A549 (cell line): ENCODE measurements around the gene ITGB7. TPM values are rescaled to one million over a fixed set of nuclear protein-coding genes. Genes with fewer than 3 reads are reported as not detected.

Experiments used
- ATAC-seq, 2 experiments: fragments of 200-7000 bp in 1 of 2; fragments of >200 bp in 1 of 2; cut with Nextera tagmentation in 1 of 2; cut with Tn5 transposase in 1 of 2; 3 replicates each; pipeline versions ENCODE4 v1.8.0 to v1.9.1; 2018 to 2020; ENCODE audit warnings: mild to moderate bottlenecking in 1 of 2, moderate library complexity in 1 of 2
- CTCF ChIA-PET: fragments of 300-600 bp; sonication (Branson Sonifier 250); formaldehyde crosslinking; extraction: SDS; loops from one replicate; lab custom pipeline; 2021; ENCODE audit warnings: antibody characterized with exemption, inconsistent platforms; lab: Yijun Ruan, JAX
- POLR2A ChIA-PET: fragments of 350-600 bp; formaldehyde crosslinking; extraction: SDS; loops from one replicate; lab custom pipeline; 2021; ENCODE audit warnings: antibody characterized with exemption, inconsistent platforms; lab: Yijun Ruan, JAX
- DNase-seq, 2 experiments: peaks; one replicate each; pipeline versions ENCODE4 v3.0.0 to v3.0.0-alpha.2; 2011 to 2016; ENCODE audit warnings: low read depth in 1 of 2, low spot score in 1 of 2
- FAIRE-seq: peaks from 2 replicates; lab custom pipeline; 2011; peaks lifted over from hg19 to GRCh38; lab: Jason Lieb, UNC
- H3K27ac ChIP-seq, 2 experiments: fragments of >200 bp; sonication (Bioruptor Twin); formaldehyde crosslinking; 3 replicates each; pipeline ENCODE4 v1.5.1; 2016 to 2017
- H3K4me1 ChIP-seq: fragments of >200 bp; sonication (Bioruptor Twin); formaldehyde crosslinking; 3 replicates; pipeline ENCODE4 v1.6.1; 2016
- H3K4me2 ChIP-seq: fragments of >200 bp; sonication (Bioruptor Twin); formaldehyde crosslinking; 3 replicates; pipeline ENCODE4 v1.6.1; 2016
- H3K4me3 ChIP-seq: fragments of >200 bp; sonication (Bioruptor Twin); formaldehyde crosslinking; 3 replicates; pipeline ENCODE4 v1.5.1; 2016
- H3K9me3 ChIP-seq: fragments of >200 bp; sonication (Bioruptor Twin); formaldehyde crosslinking; 3 replicates; pipeline ENCODE4 v1.6.1; 2016
- CEBPB ChIP-seq, 2 experiments: fragments of >200 bp in 1 of 2; sonication (Bioruptor Twin) in 1 of 2; formaldehyde crosslinking in 1 of 2; IDR thresholded peaks; 2 replicates each; pipeline ENCODE4 v1.6.1; 2012 to 2016
- EHMT2 ChIP-seq: fragments of 200-600 bp; sonication (generic); IDR thresholded peaks from 2 replicates; pipeline ENCODE4 v1.6.1; 2016; ENCODE audit warnings: antibody characterized with exemption, low read depth, mild to moderate bottlenecking, moderate library complexity
- EP300 ChIP-seq, 2 experiments: fragments of >200 bp; sonication (Bioruptor Twin); formaldehyde crosslinking; IDR thresholded peaks; 2 replicates in 1 of 2; 3 replicates in 1 of 2; pipeline ENCODE4 v1.6.1; 2016 to 2017
- FOSB ChIP-seq: fragments of 250-450 bp; sonication (Bioruptor Pico); IDR thresholded peaks from 2 replicates; pipeline ENCODE4 v1.5.0; 2020; ENCODE audit warnings: mild to moderate bottlenecking, moderate library complexity
- GATA3 ChIP-seq: IDR thresholded peaks from 2 replicates; pipeline ENCODE4 v1.6.1; 2012; ENCODE audit warnings: borderline replicate concordance
- HEYL ChIP-seq: fragments of 250-450 bp; sonication (Bioruptor Pico); IDR thresholded peaks from 2 replicates; pipeline ENCODE4 v1.8.0; 2021; ENCODE audit warnings: mild to moderate bottlenecking, moderate library complexity
- HOXA7 ChIP-seq: fragments of 250-450 bp; sonication (Bioruptor Pico); IDR thresholded peaks from 2 replicates; pipeline ENCODE4 v1.5.0; 2020; ENCODE audit warnings: mild to moderate bottlenecking, moderate library complexity
- HOXB13 ChIP-seq: fragments of 250-450 bp; sonication (Bioruptor Pico); IDR thresholded peaks from 2 replicates; pipeline ENCODE4 v1.5.0; 2020; ENCODE audit warnings: low read depth, mild to moderate bottlenecking, moderate library complexity
- JUNB ChIP-seq: fragments of >200 bp; sonication (Bioruptor Twin); formaldehyde crosslinking; IDR thresholded peaks from 2 replicates; pipeline ENCODE4 v1.6.1; 2016
- KDM1A ChIP-seq: fragments of 200-600 bp; sonication (generic); IDR thresholded peaks from 2 replicates; pipeline ENCODE4 v1.6.1; 2016; ENCODE audit warnings: low read depth, mild to moderate bottlenecking
- KDM5A ChIP-seq: fragments of 200-600 bp; sonication (generic); IDR thresholded peaks from 2 replicates; pipeline ENCODE4 v1.6.1; 2016; ENCODE audit warnings: antibody characterized with exemption, mild to moderate bottlenecking
- MAFK ChIP-seq: fragments of 450-650 bp; IDR thresholded peaks from 2 replicates; pipeline ENCODE4 v1.6.1; 2014; ENCODE audit not compliant: partially characterized antibody
- MAZ ChIP-seq: fragments of 150-350 bp; IDR thresholded peaks from 2 replicates; pipeline ENCODE4 v1.6.1; 2014; ENCODE audit warnings: antibody characterized with exemption, low read depth, low read length, borderline replicate concordance
- MYC ChIP-seq: IDR thresholded peaks from 2 replicates; pipeline ENCODE4 v1.6.1; 2012; ENCODE audit warnings: mild to moderate bottlenecking, inconsistent platforms, low read length, improper control_type of control experiment, borderline replicate concordance
- PHF8 ChIP-seq: fragments of 200-600 bp; sonication (generic); IDR thresholded peaks from 2 replicates; pipeline ENCODE4 v1.6.1; 2016; ENCODE audit warnings: low read depth, mild to moderate bottlenecking, antibody characterized with exemption, moderate library complexity, borderline replicate concordance
- RAD21 ChIP-seq, 2 experiments: fragments of >200 bp in 1 of 2; sonication (Bioruptor Twin) in 1 of 2; formaldehyde crosslinking in 1 of 2; IDR thresholded peaks in 1 of 2; conservative IDR thresholded peaks in 1 of 2; 2 replicates in 1 of 2; 3 replicates in 1 of 2; pipeline ENCODE4 v1.6.1; 2012 to 2018; ENCODE audit warnings: inconsistent platforms in 1 of 2
- RNF2 ChIP-seq: fragments of 200-600 bp; sonication (generic); IDR thresholded peaks from 2 replicates; pipeline ENCODE4 v1.6.1; 2016; ENCODE audit warnings: low read depth, mild to moderate bottlenecking, antibody characterized with exemption, moderate library complexity, borderline replicate concordance
- SMC3 ChIP-seq: fragments of >200 bp; sonication (Bioruptor Twin); formaldehyde crosslinking; IDR thresholded peaks from 3 replicates; pipeline ENCODE4 v1.6.1; 2018; ENCODE audit warnings: inconsistent platforms
- WGBS: methylation state at CpG from one replicate; pipeline ENCODE4 v1.1.6; 2017; ENCODE audit errors: missing lambda C conversion rate; 5-methylcytosine and 5-hydroxymethylcytosine counted together
- polyA plus RNA-seq, 4 experiments: library from polyadenylated mRNA; depleted of rRNA in 3 of 4; stranded (reverse); fragments of >200 nt; fragmentation: RNase III in 1 of 4; extraction: RNeasy Plus Mini Kit Qiagen cat#74134 plus additional on column Dnase treatment in 1 of 4; gene quantifications; 2 replicates in 3 of 4; 3 replicates in 1 of 4; pipeline ENCODE4 v1.2.3, GENCODE V29; 2011 to 2017
- TF ChIP-seq, protein P1 (sequence below): IDR thresholded peaks from 2 replicates; pipeline ENCODE4 v1.6.1; 2012
- TF ChIP-seq, protein P2 (sequence below): fragments of 250-450 bp; sonication (Bioruptor Pico); IDR thresholded peaks from 2 replicates; pipeline ENCODE4 v1.5.0; 2021; ENCODE audit warnings: mild to moderate bottlenecking, moderate library complexity, borderline replicate concordance
- TF ChIP-seq, protein P3 (sequence below): IDR thresholded peaks from 2 replicates; pipeline ENCODE4 v1.6.1; 2012; ENCODE audit warnings: low read depth, borderline replicate concordance
- TF ChIP-seq, protein P4 (sequence below): fragments of >200 bp; sonication (Bioruptor Twin); formaldehyde crosslinking; IDR thresholded peaks from 3 replicates; pipeline ENCODE4 v1.5.1; 2016
- TF ChIP-seq, protein P5 (sequence below): fragments of 450-650 bp; IDR thresholded peaks from 2 replicates; pipeline ENCODE4 v1.6.1; 2014; ENCODE audit warnings: antibody characterized with exemption
- TF ChIP-seq, protein P6 (sequence below): fragments of 250-450 bp; sonication (Bioruptor Pico); IDR thresholded peaks from 2 replicates; pipeline ENCODE4 v1.5.0; 2020; ENCODE audit warnings: low read depth, mild to moderate bottlenecking, moderate library complexity
- TF ChIP-seq, protein P7 (sequence below): fragments of >200 bp; sonication (Bioruptor Twin); formaldehyde crosslinking; IDR thresholded peaks from 3 replicates; pipeline ENCODE4 v1.6.1; 2016

The ITGB7 gene
- polyA plus RNA-seq, 2 of the 4 experiments (the other 2 are of a cell fraction), result 0.54 to 0.56 TPM

DNA sequence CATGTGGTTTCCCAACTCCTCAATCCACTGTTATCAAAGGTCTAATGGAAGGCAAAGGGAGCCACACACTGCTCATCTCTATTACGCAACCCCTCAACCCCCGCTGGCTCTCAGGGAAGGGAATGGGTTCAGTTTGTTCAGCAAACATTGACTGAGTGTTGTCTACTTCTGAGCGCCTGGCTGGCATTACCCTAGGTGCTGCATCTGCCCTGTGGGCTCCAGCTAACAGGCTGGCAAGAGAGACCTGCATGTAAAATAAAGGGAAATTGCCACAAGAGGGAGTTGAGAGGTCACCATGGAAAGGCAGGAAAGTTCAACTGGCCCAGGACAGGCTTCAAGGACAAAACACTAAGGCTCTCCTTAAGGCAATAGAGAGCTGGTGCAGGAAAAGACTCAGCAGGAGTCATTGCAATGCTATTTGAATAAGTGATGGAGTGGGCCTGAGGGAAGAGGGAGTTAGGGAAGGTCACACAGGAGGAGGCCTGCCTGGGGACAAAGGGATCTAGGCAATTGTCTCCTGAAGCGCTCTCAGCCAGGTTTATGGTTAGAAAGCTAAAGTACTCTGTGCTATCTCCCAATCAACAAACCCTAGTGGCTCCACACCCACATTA lies 32.1 kb downstream of the ITGB7 start (continued):
- no peak for TF ChIP-seq MYC
- TF ChIP-seq CEBPB (IDR thresholded peaks at IDR 0.05), result peak; percentile 96 to 99
- TF ChIP-seq RNF2, result no peak
- TF ChIP-seq MAZ, result no peak
- TF ChIP-seq HEYL (CRISPR knock-in tag), result no peak
- no peak for TF ChIP-seq FOSB (CRISPR knock-in tag)
- TF ChIP-seq, protein P1, sequence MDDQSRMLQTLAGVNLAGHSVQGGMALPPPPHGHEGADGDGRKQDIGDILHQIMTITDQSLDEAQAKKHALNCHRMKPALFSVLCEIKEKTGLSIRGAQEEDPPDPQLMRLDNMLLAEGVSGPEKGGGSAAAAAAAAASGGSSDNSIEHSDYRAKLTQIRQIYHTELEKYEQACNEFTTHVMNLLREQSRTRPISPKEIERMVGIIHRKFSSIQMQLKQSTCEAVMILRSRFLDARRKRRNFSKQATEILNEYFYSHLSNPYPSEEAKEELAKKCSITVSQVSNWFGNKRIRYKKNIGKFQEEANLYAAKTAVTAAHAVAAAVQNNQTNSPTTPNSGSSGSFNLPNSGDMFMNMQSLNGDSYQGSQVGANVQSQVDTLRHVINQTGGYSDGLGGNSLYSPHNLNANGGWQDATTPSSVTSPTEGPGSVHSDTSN, result no peak
- TF ChIP-seq GATA3, result peak; percentile 58
- TF ChIP-seq RAD21 (conservative IDR thresholded peaks at IDR 0.05 in 1 of 2, IDR thresholded peaks at IDR 0.05 in 1 of 2), result peak; percentile 67 to 69
- TF ChIP-seq EHMT2, result no peak
- TF ChIP-seq PHF8, result no peak
- TF ChIP-seq JUNB, result no peak
- TF ChIP-seq, protein P2, sequence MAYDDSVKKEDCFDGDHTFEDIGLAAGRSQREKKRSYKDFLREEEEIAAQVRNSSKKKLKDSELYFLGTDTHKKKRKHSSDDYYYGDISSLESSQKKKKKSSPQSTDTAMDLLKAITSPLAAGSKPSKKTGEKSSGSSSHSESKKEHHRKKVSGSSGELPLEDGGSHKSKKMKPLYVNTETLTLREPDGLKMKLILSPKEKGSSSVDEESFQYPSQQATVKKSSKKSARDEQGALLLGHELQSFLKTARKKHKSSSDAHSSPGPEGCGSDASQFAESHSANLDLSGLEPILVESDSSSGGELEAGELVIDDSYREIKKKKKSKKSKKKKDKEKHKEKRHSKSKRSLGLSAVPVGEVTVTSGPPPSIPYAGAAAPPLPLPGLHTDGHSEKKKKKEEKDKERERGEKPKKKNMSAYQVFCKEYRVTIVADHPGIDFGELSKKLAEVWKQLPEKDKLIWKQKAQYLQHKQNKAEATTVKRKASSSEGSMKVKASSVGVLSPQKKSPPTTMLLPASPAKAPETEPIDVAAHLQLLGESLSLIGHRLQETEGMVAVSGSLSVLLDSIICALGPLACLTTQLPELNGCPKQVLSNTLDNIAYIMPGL (CRISPR knock-in tag), result no peak
- no peak for TF ChIP-seq MAFK
- TF ChIP-seq HOXA7 (CRISPR knock-in tag), result no peak
- TF ChIP-seq, protein P3, sequence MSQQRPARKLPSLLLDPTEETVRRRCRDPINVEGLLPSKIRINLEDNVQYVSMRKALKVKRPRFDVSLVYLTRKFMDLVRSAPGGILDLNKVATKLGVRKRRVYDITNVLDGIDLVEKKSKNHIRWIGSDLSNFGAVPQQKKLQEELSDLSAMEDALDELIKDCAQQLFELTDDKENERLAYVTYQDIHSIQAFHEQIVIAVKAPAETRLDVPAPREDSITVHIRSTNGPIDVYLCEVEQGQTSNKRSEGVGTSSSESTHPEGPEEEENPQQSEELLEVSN, result no peak
- no peak for TF ChIP-seq KDM5A
- TF ChIP-seq, protein P4, sequence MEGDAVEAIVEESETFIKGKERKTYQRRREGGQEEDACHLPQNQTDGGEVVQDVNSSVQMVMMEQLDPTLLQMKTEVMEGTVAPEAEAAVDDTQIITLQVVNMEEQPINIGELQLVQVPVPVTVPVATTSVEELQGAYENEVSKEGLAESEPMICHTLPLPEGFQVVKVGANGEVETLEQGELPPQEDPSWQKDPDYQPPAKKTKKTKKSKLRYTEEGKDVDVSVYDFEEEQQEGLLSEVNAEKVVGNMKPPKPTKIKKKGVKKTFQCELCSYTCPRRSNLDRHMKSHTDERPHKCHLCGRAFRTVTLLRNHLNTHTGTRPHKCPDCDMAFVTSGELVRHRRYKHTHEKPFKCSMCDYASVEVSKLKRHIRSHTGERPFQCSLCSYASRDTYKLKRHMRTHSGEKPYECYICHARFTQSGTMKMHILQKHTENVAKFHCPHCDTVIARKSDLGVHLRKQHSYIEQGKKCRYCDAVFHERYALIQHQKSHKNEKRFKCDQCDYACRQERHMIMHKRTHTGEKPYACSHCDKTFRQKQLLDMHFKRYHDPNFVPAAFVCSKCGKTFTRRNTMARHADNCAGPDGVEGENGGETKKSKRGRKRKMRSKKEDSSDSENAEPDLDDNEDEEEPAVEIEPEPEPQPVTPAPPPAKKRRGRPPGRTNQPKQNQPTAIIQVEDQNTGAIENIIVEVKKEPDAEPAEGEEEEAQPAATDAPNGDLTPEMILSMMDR, result peak; percentile 57
- TF ChIP-seq, protein P5, sequence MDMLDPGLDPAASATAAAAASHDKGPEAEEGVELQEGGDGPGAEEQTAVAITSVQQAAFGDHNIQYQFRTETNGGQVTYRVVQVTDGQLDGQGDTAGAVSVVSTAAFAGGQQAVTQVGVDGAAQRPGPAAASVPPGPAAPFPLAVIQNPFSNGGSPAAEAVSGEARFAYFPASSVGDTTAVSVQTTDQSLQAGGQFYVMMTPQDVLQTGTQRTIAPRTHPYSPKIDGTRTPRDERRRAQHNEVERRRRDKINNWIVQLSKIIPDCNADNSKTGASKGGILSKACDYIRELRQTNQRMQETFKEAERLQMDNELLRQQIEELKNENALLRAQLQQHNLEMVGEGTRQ, result no peak

DNA sequence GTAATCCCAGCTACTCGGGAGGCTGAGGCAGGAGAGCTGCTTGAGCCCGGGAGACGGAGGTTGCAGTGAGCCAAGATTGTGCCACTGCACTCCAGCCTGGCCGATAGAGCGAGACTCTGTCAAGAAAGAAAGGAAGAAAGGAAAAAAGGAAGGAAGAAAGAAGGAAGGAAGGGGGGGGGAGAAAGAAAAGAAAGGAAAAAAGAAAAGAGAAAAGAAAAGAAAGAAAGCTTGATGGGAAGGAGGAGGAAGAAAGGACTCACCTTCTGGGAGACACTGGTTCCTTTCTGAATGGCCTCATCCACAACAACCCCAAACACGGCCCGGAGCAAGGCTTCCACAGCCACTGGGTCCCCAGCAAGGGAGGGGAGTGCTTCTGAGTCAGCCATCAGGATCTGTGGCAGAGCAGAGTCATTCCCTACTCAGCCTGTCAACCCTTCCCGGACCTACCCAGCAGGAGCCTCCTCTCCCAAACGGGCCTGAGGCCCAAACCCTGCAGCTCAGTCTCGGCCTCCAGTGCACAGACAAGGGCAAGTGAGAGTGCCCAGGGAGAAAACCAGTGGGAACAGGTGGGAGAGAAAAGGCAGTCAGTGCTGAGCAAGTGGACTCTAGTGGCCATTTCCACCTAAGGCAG lies 33.9 kb downstream of the ITGB7 start:
- H3K4me1 ChIP-seq, result peaks cover 62% of the 10 kb centered on the region
- ATAC-seq (peak; percentile 11 to 35; a peak in 2 of 6 replicates), FAIRE-seq (no peak), DNase-seq (no peak)
- WGBS, result 66% methylated on average over 10 of the region's 10 CpGs
- no peak overlapping the region for H3K4me3 ChIP-seq
- H3K27ac ChIP-seq, result peak overlapping the region; percentile 79
- peak overlapping the region; percentile 53 for H3K4me2 ChIP-seq
- POLR2A ChIA-PET, result no interaction called here
- H3K9me3 ChIP-seq, result no peaks in the 10 kb centered on the region
- no peak for TF ChIP-seq HOXA7 (CRISPR knock-in tag)
- TF ChIP-seq SMC3, result no peak
- TF ChIP-seq, protein P6, sequence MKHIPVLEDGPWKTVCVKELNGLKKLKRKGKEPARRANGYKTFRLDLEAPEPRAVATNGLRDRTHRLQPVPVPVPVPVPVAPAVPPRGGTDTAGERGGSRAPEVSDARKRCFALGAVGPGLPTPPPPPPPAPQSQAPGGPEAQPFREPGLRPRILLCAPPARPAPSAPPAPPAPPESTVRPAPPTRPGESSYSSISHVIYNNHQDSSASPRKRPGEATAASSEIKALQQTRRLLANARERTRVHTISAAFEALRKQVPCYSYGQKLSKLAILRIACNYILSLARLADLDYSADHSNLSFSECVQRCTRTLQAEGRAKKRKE (CRISPR knock-in tag), result no peak
- TF ChIP-seq KDM1A, result no peak
- TF ChIP-seq, protein P7, sequence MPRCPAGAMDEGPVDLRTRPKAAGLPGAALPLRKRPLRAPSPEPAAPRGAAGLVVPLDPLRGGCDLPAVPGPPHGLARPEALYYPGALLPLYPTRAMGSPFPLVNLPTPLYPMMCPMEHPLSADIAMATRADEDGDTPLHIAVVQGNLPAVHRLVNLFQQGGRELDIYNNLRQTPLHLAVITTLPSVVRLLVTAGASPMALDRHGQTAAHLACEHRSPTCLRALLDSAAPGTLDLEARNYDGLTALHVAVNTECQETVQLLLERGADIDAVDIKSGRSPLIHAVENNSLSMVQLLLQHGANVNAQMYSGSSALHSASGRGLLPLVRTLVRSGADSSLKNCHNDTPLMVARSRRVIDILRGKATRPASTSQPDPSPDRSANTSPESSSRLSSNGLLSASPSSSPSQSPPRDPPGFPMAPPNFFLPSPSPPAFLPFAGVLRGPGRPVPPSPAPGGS, result no peak
- no peak for TF ChIP-seq EP300 (IDR thresholded peaks at IDR 0.05)
- no peak for TF ChIP-seq MYC
- no peak for TF ChIP-seq HOXB13 (CRISPR knock-in tag)
- CTCF ChIA-PET, result interaction anchor here (0.6 to 36.2 kb wide), 9 partner anchors 11 to 150 kb away, joined by 3 to 646 read pairs (median 4); partner anchors contain the start of genes AAAS, ESPL1 and ITGB7
